Liver (tissue), 3 donors: ENCODE measurements around the gene CYP39A1.

Experiments
- ATF3 ChIP-seq: IDR thresholded peaks from 2 replicates; pipeline ENCODE4 v1.6.1; 2016; ENCODE audit warnings: antibody characterized with exemption
- CTCF ChIP-seq: fragments of 150-350 bp; IDR thresholded peaks from 2 replicates; pipeline ENCODE4 v1.5.1; 2017; ENCODE audit warnings: improper control_type of control experiment, low read depth, low read length; ENCODE audit not compliant: missing input control
- FOXA1 ChIP-seq: IDR thresholded peaks from 2 replicates; pipeline ENCODE4 v1.6.1; 2016; ENCODE audit warnings: antibody characterized with exemption
- GABPA ChIP-seq, 2 donors: IDR thresholded peaks in 1 of 2; conservative IDR thresholded peaks in 1 of 2; 2 replicates each; pipeline ENCODE4 v1.6.1; 2016; ENCODE audit warnings: antibody characterized with exemption in 2 of 2, mild to moderate bottlenecking in 1 of 2, moderate library complexity in 1 of 2
- MAX ChIP-seq: IDR thresholded peaks from 2 replicates; pipeline ENCODE4 v1.6.1; 2016; ENCODE audit warnings: antibody characterized with exemption
- REST ChIP-seq: IDR thresholded peaks from 2 replicates; pipeline ENCODE4 v1.6.1; 2016; ENCODE audit warnings: antibody characterized with exemption, mild to moderate bottlenecking
- SP1 ChIP-seq: IDR thresholded peaks from 2 replicates; pipeline ENCODE4 v1.6.1; 2018; ENCODE audit warnings: antibody characterized with exemption, mild to moderate bottlenecking
- ZBTB33 ChIP-seq: IDR thresholded peaks from 2 replicates; pipeline ENCODE4 v1.6.1; 2016; ENCODE audit warnings: antibody characterized with exemption
- donor health status: healthy.
- donor health status: healthy.

GRCh38 chr6:46637145-46637544, 15.5 kb downstream of the CYP39A1 start:
- TF ChIP-seq REST (no peak), CTCF (no peak), SP1 (no peak), FOXA1 (no peak), MAX (no peak), ATF3 (no peak), ZBTB33 (no peak), GABPA (IDR thresholded peaks at IDR 0.05 in 1 of 2, conservative IDR thresholded peaks at IDR 0.05 in 1 of 2) (no peak)
